ENCODE measurements around the gene TAS2R38.

TAS2R38 gene

DNA sequence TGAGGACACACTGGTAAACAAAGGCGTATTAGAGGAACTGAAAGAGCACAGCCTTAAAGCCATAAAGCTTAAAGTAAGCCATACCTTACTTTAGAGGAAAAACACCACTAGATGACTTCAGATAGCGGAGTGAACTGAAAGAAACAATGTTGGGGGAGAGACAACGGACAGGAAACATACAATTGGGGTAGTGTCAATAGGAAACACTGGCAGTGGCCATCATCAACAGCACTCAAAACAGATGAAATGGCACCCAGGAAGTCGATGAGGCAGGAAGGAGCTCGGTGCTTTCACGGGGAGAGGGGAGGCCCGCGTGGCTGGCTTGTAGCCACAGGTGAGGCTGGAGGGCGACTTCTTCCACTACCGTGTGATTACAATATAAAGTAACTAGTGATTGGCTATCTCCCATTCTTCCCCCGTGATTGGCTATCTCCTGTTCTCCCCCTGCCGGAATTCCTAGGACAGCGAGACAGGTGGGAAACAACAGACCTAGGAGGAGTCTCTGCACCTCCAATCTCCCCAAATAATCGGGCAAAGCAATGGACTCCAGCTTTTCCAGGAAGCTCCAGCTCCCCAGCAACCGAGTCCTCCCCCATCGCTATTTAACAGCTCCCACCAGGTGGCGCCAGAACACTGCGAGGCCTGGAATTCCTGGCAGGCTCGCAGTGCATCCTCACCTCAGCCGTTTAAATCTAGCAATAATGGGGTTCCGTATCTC lies 2.4 kb upstream of the TAS2R38 start:
- peak; percentile 9 for DNase-seq (ENCODE audit: low read depth)

GRCh38 chr7:141974831-141975230 lies 1.3 kb upstream of the TAS2R38 start:
- DNase-seq (ENCODE audit: low read depth), result no peak

DNA sequence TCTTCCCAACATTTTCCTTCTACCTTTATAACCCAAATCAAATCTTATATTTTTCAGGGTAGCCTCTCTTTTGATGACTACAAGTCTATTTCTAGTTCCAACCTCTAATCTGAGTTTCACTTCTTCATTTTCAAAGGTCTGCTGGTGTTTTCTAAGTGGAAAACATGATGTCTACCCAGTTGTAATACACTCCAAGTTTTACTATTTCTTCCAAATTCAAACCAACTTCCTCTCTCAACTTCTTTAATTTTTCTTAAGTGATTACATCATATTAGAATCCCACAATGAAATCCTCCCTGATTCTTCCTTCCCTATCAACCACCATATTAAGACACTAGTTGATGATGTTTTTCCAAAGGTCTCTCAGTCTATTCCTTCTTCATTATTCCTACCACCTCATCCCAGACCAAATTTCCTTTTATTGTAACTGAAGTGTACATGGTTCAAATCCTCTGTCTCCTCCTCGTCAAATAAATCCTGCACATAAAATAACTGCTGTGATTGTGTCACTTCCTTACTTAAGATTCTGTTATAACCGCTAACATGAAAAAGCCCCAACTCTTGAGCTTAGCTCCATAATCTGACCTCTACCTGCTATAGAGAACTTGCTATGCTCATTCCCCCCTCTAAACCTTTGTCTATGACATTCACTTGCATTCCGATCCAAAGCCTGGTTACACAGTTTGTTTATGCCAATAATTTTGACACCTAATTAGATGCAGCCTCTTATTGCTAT lies 12.7 kb downstream of the TAS2R38 start:
- no peak for DNase-seq (ENCODE audit: low read depth)

DNA sequence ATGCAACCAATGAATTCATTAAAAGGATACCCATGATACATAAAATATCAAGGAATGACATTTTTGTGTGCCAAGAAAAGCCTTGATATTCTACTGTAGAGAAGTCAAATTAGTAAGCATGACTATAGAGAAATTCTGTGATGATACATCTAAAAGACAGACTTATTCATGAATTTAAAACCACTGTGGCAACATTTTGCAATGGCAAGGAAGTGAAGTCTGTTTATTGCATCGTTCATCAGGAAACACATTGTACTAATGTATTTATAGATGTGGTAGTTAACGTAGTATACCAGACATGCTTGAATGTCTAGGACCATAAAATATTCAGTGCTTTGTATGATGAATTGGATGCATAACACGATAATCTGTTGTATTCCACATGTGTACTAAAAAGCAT lies 17.5 kb downstream of the TAS2R38 start:
- no peak for DNase-seq (ENCODE audit: low read depth)

- no peak for DNase-seq (ENCODE audit: low read depth)
These were observed 19.2 kb downstream of the TAS2R38 start for GRCh38 chr7:141954334-141954733.

DNA sequence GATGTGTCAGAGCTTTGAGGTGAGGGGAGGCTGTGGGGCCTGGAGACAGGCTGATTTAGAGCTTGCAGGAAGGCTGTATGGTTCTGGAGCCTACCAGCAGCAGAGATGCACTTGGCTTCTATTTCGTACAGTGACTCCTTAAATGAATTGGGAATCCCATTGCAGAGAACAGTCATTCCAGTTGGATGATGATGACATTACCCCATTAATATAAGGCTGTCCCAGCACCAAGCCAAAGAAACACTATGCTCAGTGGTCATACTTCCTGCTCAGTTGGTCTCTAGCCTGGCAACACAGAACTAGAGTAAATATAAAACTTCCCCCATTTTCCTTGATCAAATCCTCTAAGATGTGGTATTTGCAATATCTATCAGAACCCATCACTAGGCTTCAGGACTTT lies 21.1 kb downstream of the TAS2R38 start:
- DNase-seq (ENCODE audit: low read depth), result no peak

DNA sequence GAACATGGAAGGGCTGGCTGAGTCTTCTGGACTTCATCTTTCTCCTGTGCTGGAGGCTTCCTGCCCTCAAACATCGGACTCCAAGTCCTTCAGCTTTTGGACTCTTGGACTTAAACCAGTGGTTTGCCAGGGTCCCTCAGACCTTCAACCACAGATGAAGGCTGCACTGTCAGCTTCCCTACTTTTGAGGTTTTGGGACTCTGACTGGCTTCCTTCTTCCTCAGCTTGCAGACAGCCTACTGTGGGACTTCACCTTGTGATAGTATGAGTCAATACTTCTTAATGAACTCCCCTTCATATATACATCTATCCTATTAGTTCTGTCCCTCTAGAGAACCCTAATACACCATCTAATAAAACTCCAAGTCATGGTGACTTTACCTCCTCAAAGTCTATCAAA lies 22.8 kb downstream of the TAS2R38 start:
- no peak for DNase-seq (ENCODE audit: low read depth)

DNA sequence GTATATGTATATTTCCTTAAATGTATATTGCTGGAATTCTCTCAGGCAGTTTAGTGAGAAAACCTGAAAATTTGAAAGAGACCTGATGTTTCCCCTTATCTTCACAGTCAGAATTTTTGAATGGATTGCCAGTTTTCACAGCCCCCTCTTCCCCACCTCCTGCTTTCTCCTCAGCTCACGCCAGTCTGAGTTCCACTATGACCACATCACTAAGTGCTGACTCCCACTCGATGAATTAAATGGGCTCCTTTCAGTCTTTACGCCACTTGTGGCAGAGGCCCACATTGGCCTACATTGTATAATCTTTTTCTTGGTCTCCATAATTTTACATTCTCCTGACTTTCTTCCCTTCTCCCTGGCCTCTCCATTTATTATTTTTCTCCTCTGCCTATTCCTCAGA lies 23.7 kb downstream of the TAS2R38 start:
- DNase-seq (ENCODE audit: low read depth), result no peak

DNA sequence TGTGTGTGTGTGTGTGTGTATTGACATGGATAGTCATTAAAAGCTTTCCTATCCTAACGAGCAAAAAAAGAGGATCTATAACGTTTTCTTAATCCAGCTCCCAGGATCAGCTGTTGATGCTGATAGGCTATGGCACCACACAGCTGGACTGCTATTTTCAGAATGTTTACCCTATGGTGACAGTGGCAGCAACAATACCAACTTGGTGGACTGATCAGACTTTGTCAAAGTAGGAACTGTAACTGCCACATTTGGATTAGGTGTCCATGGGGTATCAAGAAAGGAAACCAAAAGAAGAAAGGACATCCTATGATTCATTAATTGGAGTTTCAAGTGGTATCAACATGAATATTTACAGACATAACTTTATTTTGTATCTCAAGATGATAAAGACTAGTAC lies 24.1 kb downstream of the TAS2R38 start:
- no peak for DNase-seq (ENCODE audit: low read depth)

GRCh38 chr7:141949021-141949420 lies 24.6 kb downstream of the TAS2R38 start:
- DNase-seq (ENCODE audit: low read depth), result no peak

DNA sequence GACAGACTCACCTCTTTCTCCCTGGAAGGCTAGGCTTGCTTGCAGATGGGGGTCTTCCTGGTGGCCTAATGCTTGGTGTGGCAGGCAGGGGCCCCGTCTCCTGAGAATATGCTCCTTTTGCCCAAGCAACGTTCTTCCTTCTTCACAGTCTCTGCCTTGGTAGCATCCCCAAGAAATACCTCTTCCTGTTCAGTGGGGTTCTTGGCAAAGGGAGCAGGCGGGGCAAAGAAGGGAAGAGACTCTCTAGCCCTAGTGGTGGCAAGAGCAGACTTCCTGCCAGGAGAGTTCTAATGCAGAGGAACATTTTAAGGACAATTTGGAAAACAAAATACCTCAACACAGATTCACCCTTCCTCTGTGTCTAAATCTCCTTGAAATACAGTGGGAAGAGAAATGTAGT lies 26.8 kb downstream of the TAS2R38 start, which contains the start of gene CLEC5A:
Gene CLEC5A (minus strand): TSS at position 179 of the 400 bp plus-strand sequence. CDS start 682 bp downstream, outside the sequence.
- no peak for DNase-seq (ENCODE audit: low read depth)

- no peak for DNase-seq (ENCODE audit: low read depth)
These were observed 28.2 kb downstream of the TAS2R38 start for GRCh38 chr7:141945356-141945755.

GRCh38 chr7:141944811-141945210 lies 28.8 kb downstream of the TAS2R38 start:
- no peak for DNase-seq (ENCODE audit: low read depth)

DNA sequence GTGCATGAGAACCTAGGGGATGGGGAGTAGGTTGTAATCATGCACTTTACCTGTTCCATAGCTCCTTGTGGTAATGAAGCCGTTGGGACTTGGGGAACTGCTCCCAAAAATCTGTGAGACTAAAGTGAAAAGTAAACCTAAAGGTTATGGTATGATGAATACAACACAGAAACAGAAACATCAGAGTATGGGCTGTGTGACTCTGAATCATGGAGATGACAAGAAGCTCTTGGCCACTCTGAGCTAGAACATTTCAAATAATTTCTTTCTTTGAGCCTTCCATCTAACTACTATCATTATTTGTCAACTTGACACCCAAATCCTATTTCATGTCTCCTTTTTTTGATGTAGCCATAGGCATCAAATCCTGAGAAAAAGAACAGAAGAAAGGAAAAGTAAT lies 29.7 kb downstream of the TAS2R38 start:
- DNase-seq (ENCODE audit: low read depth), result no peak

DNA sequence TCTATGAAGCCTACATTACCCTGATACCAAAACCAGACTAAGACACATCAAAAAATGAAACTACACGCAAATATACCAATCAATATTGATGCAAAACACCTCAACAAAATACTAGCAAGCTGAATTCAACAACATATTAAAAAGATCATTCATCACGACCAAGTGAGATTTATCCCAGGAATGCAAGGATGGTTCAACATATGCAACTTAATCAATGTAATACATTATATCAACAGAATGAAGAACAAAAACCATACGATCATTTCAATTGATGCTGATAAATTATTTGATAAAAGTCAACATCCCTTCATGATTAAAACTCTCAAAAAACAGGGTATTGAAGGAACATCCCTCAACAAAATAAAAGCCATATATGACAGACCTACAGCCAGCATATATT lies 32.5 kb downstream of the TAS2R38 start:
- no peak for DNase-seq (ENCODE audit: low read depth)

GRCh38 chr7:141930211-141930610 lies 43.4 kb downstream of the TAS2R38 start:
- DNase-seq (ENCODE audit: low read depth), result no peak

GRCh38 chr7:141928845-141929195 lies 44.8 kb downstream of the TAS2R38 start:
- DNase-seq (ENCODE audit: low read depth), result no peak

DNA sequence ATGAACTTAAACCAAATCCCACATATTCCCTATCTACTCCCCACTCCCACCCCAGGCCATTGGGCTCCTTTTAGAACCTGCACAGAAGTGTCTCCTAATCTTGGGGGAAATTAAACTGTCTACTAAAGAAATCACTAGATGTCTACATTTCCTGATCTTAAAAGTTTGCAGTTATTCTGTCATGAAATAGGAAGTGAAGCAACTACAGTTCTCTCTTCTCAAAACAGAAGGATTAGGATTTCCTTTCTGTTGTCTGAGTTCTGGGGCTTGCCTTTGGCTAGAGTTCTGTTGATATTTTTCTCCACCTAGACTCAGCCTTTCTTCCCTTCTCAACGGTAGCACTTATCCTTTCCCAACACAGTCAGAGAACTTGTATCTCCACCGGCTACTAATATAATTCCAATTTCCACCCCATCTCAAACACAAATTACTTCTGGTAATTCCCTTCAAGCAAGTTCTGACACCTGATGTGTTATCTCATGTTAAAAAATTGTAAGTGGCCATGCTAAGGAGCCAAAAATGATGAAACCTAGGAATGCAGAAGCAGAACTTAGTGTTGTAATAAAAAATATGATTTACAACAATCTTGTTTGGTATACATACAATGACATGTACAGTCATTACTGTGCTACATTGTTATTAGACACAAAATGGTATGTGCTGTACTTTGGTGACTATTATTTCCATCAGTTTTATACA lies 45.3 kb downstream of the TAS2R38 start:
- no peak for DNase-seq (ENCODE audit: low read depth)

All from fibroblast of the conjunctiva (primary cell).